ENCODE measurements around the gene MGAT4A. TPM values are rescaled to one million over a fixed set of nuclear protein-coding genes. Genes with fewer than 3 reads are reported as not detected.

The MGAT4A gene
- total RNA-seq, 1 donor from 2014 or later: 1.7 TPM

DNA sequence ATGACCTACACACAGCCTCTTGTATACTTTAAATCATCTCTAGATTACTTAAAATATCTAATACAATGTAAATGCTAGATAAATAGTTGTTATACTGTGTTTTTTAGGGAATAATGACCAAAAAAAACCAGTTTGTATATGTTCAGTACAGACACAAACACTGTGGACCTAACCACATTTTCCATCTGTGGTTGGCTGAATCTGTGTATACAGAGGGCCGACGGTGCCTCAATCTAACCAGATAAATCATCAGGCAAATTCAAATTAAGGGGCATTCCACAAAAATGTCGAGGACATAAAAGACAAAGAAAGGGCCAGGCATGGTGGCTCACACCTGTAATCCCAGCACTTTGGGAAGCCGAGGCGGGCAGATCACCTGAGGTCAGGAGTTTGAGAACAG is 14.1 kb downstream of the MGAT4A start:
- Histone ChIP-seq H3K9me3 (ENCODE audit: insufficient read depth, low read depth, low read length) (no peaks in the 10 kb centered on the region), H2AFZ (ENCODE audit: low read depth, low read length) (no peak overlapping the region), H3K4me2 (ENCODE audit: low read length) (no peak overlapping the region), H3K4me1 (ENCODE audit: insufficient read depth, low read length) (no peaks in the 10 kb centered on the region), H3K27ac (ENCODE audit: low read depth, low read length) (no peak overlapping the region), H4K20me1 (ENCODE audit: insufficient read depth, low read length) (no peaks in the 10 kb centered on the region), H3K9ac (ENCODE audit: low read length) (no peak overlapping the region), H3K79me2 (ENCODE audit: insufficient read depth, low read length) (no peaks in the 10 kb centered on the region), H3K27me3 (ENCODE audit: insufficient read depth, low read length) (peaks cover 2% of the 10 kb centered on the region), H3K4me3 (ENCODE audit: insufficient read depth, low read depth, low read length) (no peak overlapping the region), H3K36me3 (ENCODE audit: insufficient read depth, low read length) (no peaks in the 10 kb centered on the region)
- Mint-ChIP-seq H3K36me3 (ENCODE audit: low read depth, unreplicated experiment) (no peaks in the 10 kb centered on the region), H3K27me3 (ENCODE audit: low read depth, unreplicated experiment) (peaks cover 3% of the 10 kb centered on the region), H3K9me3 (ENCODE audit: unreplicated experiment) (peaks cover 6% of the 10 kb centered on the region), H3K27ac (ENCODE audit: unreplicated experiment) (no peak overlapping the region), H3K4me3 (ENCODE audit: unreplicated experiment) (no peak overlapping the region), H3K4me1 (ENCODE audit: low read depth, unreplicated experiment) (no peaks in the 10 kb centered on the region)
- DNase-seq (ENCODE audit: low read depth): no peak
- TF ChIP-seq EZH2 (IDR thresholded peaks at IDR 0.05; ENCODE audit: insufficient read depth, low read length) (no peak), CTCF (IDR thresholded peaks at IDR 0.05; ENCODE audit: insufficient read depth, low read depth, low read length) (no peak)
- FAIRE-seq: no peak

GRCh38 chr2:98715812-98716451 is 15.0 kb downstream of the MGAT4A start:
- Histone ChIP-seq H3K36me3 (ENCODE audit: insufficient read depth, low read length) (no peaks in the 10 kb centered on the region), H4K20me1 (ENCODE audit: insufficient read depth, low read length) (no peaks in the 10 kb centered on the region), H3K79me2 (ENCODE audit: insufficient read depth, low read length) (no peaks in the 10 kb centered on the region), H3K4me3 (ENCODE audit: insufficient read depth, low read depth, low read length) (no peak overlapping the region), H3K4me2 (ENCODE audit: low read length) (no peak overlapping the region), H3K9me3 (ENCODE audit: insufficient read depth, low read depth, low read length) (no peaks in the 10 kb centered on the region), H2AFZ (ENCODE audit: low read depth, low read length) (no peak overlapping the region), H3K4me1 (ENCODE audit: insufficient read depth, low read length) (no peaks in the 10 kb centered on the region), H3K27ac (ENCODE audit: low read depth, low read length) (no peak overlapping the region), H3K27me3 (ENCODE audit: insufficient read depth, low read length) (peaks cover 2% of the 10 kb centered on the region), H3K9ac (ENCODE audit: low read length) (no peak overlapping the region)
- TF ChIP-seq EZH2 (IDR thresholded peaks at IDR 0.05; ENCODE audit: insufficient read depth, low read length) (no peak), CTCF (IDR thresholded peaks at IDR 0.05; ENCODE audit: insufficient read depth, low read depth, low read length) (no peak)
- no peak overlapping the region for H3K27ac Mint-ChIP-seq (ENCODE audit: unreplicated experiment)
- H3K27me3 Mint-ChIP-seq (ENCODE audit: low read depth, unreplicated experiment): peaks cover 3% of the 10 kb centered on the region
- peaks cover 6% of the 10 kb centered on the region for H3K9me3 Mint-ChIP-seq (ENCODE audit: unreplicated experiment)
- H3K36me3 Mint-ChIP-seq (ENCODE audit: low read depth, unreplicated experiment): no peaks in the 10 kb centered on the region
- DNase-seq (ENCODE audit: low read depth) (no peak), FAIRE-seq (no peak)
- no peaks in the 10 kb centered on the region for H3K4me1 Mint-ChIP-seq (ENCODE audit: low read depth, unreplicated experiment)
- no peak overlapping the region for H3K4me3 Mint-ChIP-seq (ENCODE audit: unreplicated experiment)

DNA sequence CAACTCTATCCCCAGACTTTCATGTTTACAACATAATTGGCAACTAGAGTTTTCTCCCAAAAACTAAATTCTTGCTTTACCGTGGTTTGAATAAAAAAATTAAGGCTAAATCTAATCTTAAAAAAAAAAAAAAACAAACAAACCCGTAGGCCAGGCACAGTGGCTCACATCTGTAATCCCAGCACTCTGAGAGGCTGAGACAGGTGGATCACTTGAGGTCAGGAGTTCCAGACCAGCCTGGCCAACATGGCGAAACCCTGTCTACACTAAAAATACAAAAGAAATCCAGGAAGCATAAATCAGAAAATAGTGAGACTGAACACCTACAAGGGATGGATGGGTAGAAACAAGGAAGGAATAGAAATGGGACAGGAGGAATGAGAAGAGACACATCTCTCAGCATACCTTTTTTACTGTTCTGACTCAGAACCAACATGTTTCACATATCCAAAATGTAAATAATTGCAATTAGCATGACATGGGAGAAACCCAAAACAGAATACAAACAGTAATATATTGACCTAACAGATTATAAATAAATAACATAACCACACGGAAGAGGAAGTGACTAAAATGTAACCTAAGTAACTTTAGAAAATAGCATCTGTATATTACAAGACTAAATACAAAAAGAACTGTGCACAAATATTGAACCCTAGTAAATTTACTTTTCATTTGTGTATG is 17.5 kb downstream of the MGAT4A start:
- Histone ChIP-seq H3K9me3 (ENCODE audit: insufficient read depth, low read depth, low read length) (no peaks in the 10 kb centered on the region), H3K36me3 (ENCODE audit: insufficient read depth, low read length) (no peaks in the 10 kb centered on the region), H3K4me2 (ENCODE audit: low read length) (no peak overlapping the region), H3K9ac (ENCODE audit: low read length) (no peak overlapping the region), H3K79me2 (ENCODE audit: insufficient read depth, low read length) (no peaks in the 10 kb centered on the region), H3K4me3 (ENCODE audit: insufficient read depth, low read depth, low read length) (no peak overlapping the region), H3K4me1 (ENCODE audit: insufficient read depth, low read length) (no peaks in the 10 kb centered on the region), H3K27ac (ENCODE audit: low read depth, low read length) (no peak overlapping the region), H3K27me3 (ENCODE audit: insufficient read depth, low read length) (peaks cover 4% of the 10 kb centered on the region), H2AFZ (ENCODE audit: low read depth, low read length) (no peak overlapping the region), H4K20me1 (ENCODE audit: insufficient read depth, low read length) (no peaks in the 10 kb centered on the region)
- Mint-ChIP-seq H3K36me3 (ENCODE audit: low read depth, unreplicated experiment) (no peaks in the 10 kb centered on the region), H3K9me3 (ENCODE audit: unreplicated experiment) (no peaks in the 10 kb centered on the region), H3K27me3 (ENCODE audit: low read depth, unreplicated experiment) (peaks cover 7% of the 10 kb centered on the region), H3K4me3 (ENCODE audit: unreplicated experiment) (no peak overlapping the region), H3K4me1 (ENCODE audit: low read depth, unreplicated experiment) (no peaks in the 10 kb centered on the region), H3K27ac (ENCODE audit: unreplicated experiment) (no peak overlapping the region)
- no peak for TF ChIP-seq CTCF (IDR thresholded peaks at IDR 0.05; ENCODE audit: insufficient read depth, low read depth, low read length)
- TF ChIP-seq EZH2 (IDR thresholded peaks at IDR 0.05; ENCODE audit: insufficient read depth, low read length): no peak
- DNase-seq (ENCODE audit: low read depth) (no peak), FAIRE-seq (no peak)

Measured in astrocyte (in vitro differentiated cells and primary cell).